H9 (cell line): ENCODE results near the gene DISP1. TPM values are rescaled to one million over a fixed set of nuclear protein-coding genes. Genes with fewer than 3 reads are reported as not detected.

Source experiments
- DNase-seq: peaks from one replicate; pipeline ENCODE4 v3.0.0-alpha.2; 2017
- H2AFZ ChIP-seq: one replicate; pipeline ENCODE4 v1.6.1; 2013; ENCODE audit warnings: mild to moderate bottlenecking, low read length, control low read depth, moderate library complexity
- H2AK5ac ChIP-seq: 2 replicates; pipeline ENCODE4 v1.6.1; 2013; ENCODE audit warnings: low read length, control low read depth, mixed read lengths; ENCODE audit not compliant: insufficient read length
- H2BK120ac ChIP-seq: one replicate; pipeline ENCODE4 v1.6.1; 2013; ENCODE audit warnings: low read depth, mild to moderate bottlenecking, low read length, control low read depth, inconsistent platforms; ENCODE audit not compliant: poor library complexity, severe bottlenecking
- H2BK12ac ChIP-seq: 2 replicates; pipeline ENCODE4 v1.6.1; 2013; ENCODE audit warnings: low read length, control low read depth, mixed read lengths, low read depth; ENCODE audit not compliant: insufficient read length
- H2BK15ac ChIP-seq: 2 replicates; pipeline ENCODE4 v1.6.1; 2013; ENCODE audit warnings: low read depth, low read length, control low read depth
- H2BK20ac ChIP-seq: one replicate; pipeline ENCODE4 v1.6.1; 2013; ENCODE audit warnings: low read depth, mild to moderate bottlenecking, low read length, control low read depth, inconsistent platforms; ENCODE audit not compliant: poor library complexity, severe bottlenecking
- H2BK5ac ChIP-seq: 2 replicates; pipeline ENCODE4 v1.6.1; 2013; ENCODE audit warnings: low read length, control low read depth, mixed read lengths; ENCODE audit not compliant: insufficient read length
- H3K14ac ChIP-seq: 2 replicates; pipeline ENCODE4 v1.6.1; 2013; ENCODE audit warnings: low read length, control low read depth; ENCODE audit not compliant: insufficient read depth
- H3K18ac ChIP-seq: 2 replicates; pipeline ENCODE4 v1.6.1; 2013; ENCODE audit warnings: low read depth, mild to moderate bottlenecking, mixed read lengths, low read length, control low read depth; ENCODE audit not compliant: insufficient read length
- H3K23ac ChIP-seq: 2 replicates; pipeline ENCODE4 v1.6.1; 2013; ENCODE audit warnings: low read length, control low read depth, mixed read lengths, low read depth; ENCODE audit not compliant: insufficient read length
- H3K23me2 ChIP-seq: 2 replicates; pipeline ENCODE4 v1.6.1; 2013; ENCODE audit warnings: low read depth, mild to moderate bottlenecking, mixed read lengths, low read length, control low read depth; ENCODE audit not compliant: insufficient read length, poor library complexity, severe bottlenecking
- H3K27ac ChIP-seq: 2 replicates; pipeline ENCODE4 v1.5.1; 2013; ENCODE audit warnings: low read length, control low read depth, mixed read lengths, low read depth; ENCODE audit not compliant: insufficient read length
- H3K27me3 ChIP-seq: 2 replicates; pipeline ENCODE4 v1.6.1; 2013; ENCODE audit warnings: low read length, control low read depth, inconsistent platforms; ENCODE audit not compliant: insufficient read depth
- H3K4ac ChIP-seq: 2 replicates; pipeline ENCODE4 v1.6.1; 2013; ENCODE audit warnings: low read depth, mild to moderate bottlenecking, control low read depth, inconsistent platforms, low read length, moderate library complexity
- H3K4me1 ChIP-seq: 2 replicates; pipeline ENCODE4 v1.6.1; 2013; ENCODE audit warnings: low read length, control low read depth, inconsistent platforms; ENCODE audit not compliant: insufficient read depth
- H3K4me2 ChIP-seq: 2 replicates; pipeline ENCODE4 v1.6.1; 2013; ENCODE audit warnings: low read length, control low read depth, mixed read lengths; ENCODE audit not compliant: insufficient read length, insufficient read depth
- H3K56ac ChIP-seq: 2 replicates; pipeline ENCODE4 v1.6.1; 2013; ENCODE audit warnings: low read depth, mild to moderate bottlenecking, mixed read lengths, low read length, control low read depth; ENCODE audit not compliant: insufficient read length
- H3K79me1 ChIP-seq: 2 replicates; pipeline ENCODE4 v1.6.1; 2013; ENCODE audit warnings: low read depth, mild to moderate bottlenecking, moderate library complexity, low read length, control low read depth, inconsistent platforms; ENCODE audit not compliant: insufficient read depth, poor library complexity, severe bottlenecking
- H3K79me2 ChIP-seq: 2 replicates; pipeline ENCODE4 v1.6.1; 2013; ENCODE audit warnings: low read length, control low read depth, inconsistent platforms; ENCODE audit not compliant: insufficient read depth
- H3K9ac ChIP-seq: 2 replicates; pipeline ENCODE4 v1.6.1; 2013; ENCODE audit warnings: low read length, control low read depth, mixed read lengths; ENCODE audit not compliant: insufficient read length; ENCODE audit errors: extremely low read depth
- H3K9me3 ChIP-seq: one replicate; pipeline ENCODE4 v1.6.1; 2013; ENCODE audit warnings: low read depth, low read length, inconsistent platforms; ENCODE audit not compliant: control insufficient read depth
- H3T11ph ChIP-seq: one replicate; pipeline ENCODE4 v1.6.1; 2013; ENCODE audit warnings: mild to moderate bottlenecking, low read length, control low read depth, inconsistent platforms
- H4K20me1 ChIP-seq: one replicate; pipeline ENCODE4 v1.6.1; 2013; ENCODE audit not compliant: control insufficient read depth, insufficient read length, insufficient read depth
- H4K5ac ChIP-seq: 2 replicates; pipeline ENCODE4 v1.6.1; 2013; ENCODE audit warnings: low read depth, mild to moderate bottlenecking, mixed read lengths, low read length, control low read depth; ENCODE audit not compliant: insufficient read length
- H4K8ac ChIP-seq: replicated peaks from 2 replicates; pipeline ENCODE4 v1.6.1; 2013; ENCODE audit warnings: low read length, control low read depth, mixed read lengths, low read depth; ENCODE audit not compliant: insufficient read length
- H4K91ac ChIP-seq: 2 replicates; pipeline ENCODE4 v1.6.1; 2013; ENCODE audit warnings: low read depth, mild to moderate bottlenecking, moderate library complexity, mixed read lengths, low read length, control low read depth; ENCODE audit not compliant: insufficient read length
- H3K27ac Mint-ChIP-seq, 3 experiments: 2 replicates in 2 of 3; 3 replicates in 1 of 3; pipeline ENCODE4 v1.8.0; 2020 to 2021; ENCODE audit warnings: mixed read lengths in 3 of 3, mild to moderate bottlenecking in 1 of 3, moderate library complexity in 1 of 3
- H3K27me3 Mint-ChIP-seq: 2 replicates; pipeline ENCODE4 v1.8.0; 2021; ENCODE audit warnings: low read depth, mild to moderate bottlenecking, moderate library complexity, mixed read lengths
- H3K36me3 Mint-ChIP-seq, 3 experiments: 2 replicates in 2 of 3; 3 replicates in 1 of 3; pipeline ENCODE4 v1.8.0; 2020 to 2021; ENCODE audit warnings: low read depth in 3 of 3, mixed read lengths in 3 of 3; ENCODE audit not compliant: insufficient read depth in 1 of 3
- H3K4me1 Mint-ChIP-seq, 2 experiments: 2 replicates each; pipeline ENCODE4 v1.8.0; 2020; ENCODE audit warnings: mixed read lengths in 2 of 2
- H3K4me3 Mint-ChIP-seq, 2 experiments: 2 replicates in 1 of 2; 3 replicates in 1 of 2; pipeline ENCODE4 v1.8.0; 2020 to 2021; ENCODE audit warnings: mild to moderate bottlenecking in 2 of 2, mixed read lengths in 2 of 2, moderate library complexity in 1 of 2
- H3K9me3 Mint-ChIP-seq, 2 experiments: 2 replicates in 1 of 2; 3 replicates in 1 of 2; pipeline ENCODE4 v1.8.0; 2020; ENCODE audit warnings: mild to moderate bottlenecking in 2 of 2, mixed read lengths in 2 of 2, moderate library complexity in 1 of 2
- CTCF ChIP-seq: fragments of 200-600 bp; sonication (generic); conservative IDR thresholded peaks from 3 replicates; pipeline ENCODE4 v1.8.0; 2021; ENCODE audit warnings: antibody characterized with exemption, mild to moderate bottlenecking
- WGBS: extraction: QIAGEN DNeasy Blood & Tissue Kit; methylation state at CpG from one replicate; pipeline ENCODE4 v1.1.7; 2013; ENCODE audit warnings: missing lambda C conversion rate, low lambda C conversion rate, mixed read lengths; ENCODE audit not compliant: insufficient read length; ENCODE audit errors: extremely low coverage; 5-methylcytosine and 5-hydroxymethylcytosine counted together
- total RNA-seq: library from RNA; stranded (reverse); gene quantifications from 2 replicates; pipeline ENCODE4 v1.2.1, GENCODE V29; 2021

The DISP1 gene
- total RNA-seq, 1 experiment from 2014 or later = 2.6 TPM

GRCh38 chr1:222772996-222773379 is 41.9 kb upstream of the DISP1 start:
- Mint-ChIP-seq H3K36me3 (peaks cover 8 to 27% (median 9%) of the 10 kb centered on the region in 3 experiments), H3K27me3 (peaks cover 8% of the 10 kb centered on the region), H3K4me3 (no peak overlapping the region), H3K9me3 (peaks cover 23 to 24% of the 10 kb centered on the region in 2 experiments), H3K4me1 (no peaks in the 10 kb centered on the region), H3K27ac (no peak overlapping the region)
- Histone ChIP-seq H3K27ac (no peak overlapping the region), H3K4ac (no peak overlapping the region), H3K9ac (no peak overlapping the region), H3K14ac (no peak overlapping the region), H2BK120ac (no peak overlapping the region), H2AFZ (no peak overlapping the region), H3K9me3 (peaks cover 10% of the 10 kb centered on the region), H2BK20ac (no peak overlapping the region), H3K4me2 (no peak overlapping the region), H3K56ac (no peak overlapping the region), H3K18ac (no peak overlapping the region), H3K23ac (no peak overlapping the region), H4K8ac (no peak overlapping the region), H3K27me3 (no peaks in the 10 kb centered on the region), H3T11ph (no peak overlapping the region), H3K79me2 (no peaks in the 10 kb centered on the region), H2AK5ac (no peak overlapping the region), H2BK5ac (no peak overlapping the region), H3K23me2 (no peaks in the 10 kb centered on the region), H3K4me1 (no peaks in the 10 kb centered on the region), H2BK12ac (no peak overlapping the region), H3K79me1 (no peaks in the 10 kb centered on the region), H4K91ac (no peak overlapping the region), H4K5ac (no peak overlapping the region), H4K20me1 (no peaks in the 10 kb centered on the region), H2BK15ac (no peak overlapping the region)
- TF ChIP-seq CTCF = no peak
- WGBS = no CpG with 5 or more reads among the region's 4 CpGs
- no peak for DNase-seq
